GM19397 (cell line): ENCODE data around the gene KCTD14.
"Not testable (repeated sequence)": the region's sequence is repeated elsewhere in the genome, so short reads cannot be mapped to it uniquely, and the experiment has no call there.

Source experiments
- ATAC-seq: cut with Tn5 transposase; IDR thresholded peaks from one replicate; pipeline ENCODE4 v1.9.1; 2021; ENCODE audit warnings: mild to moderate bottlenecking, moderate library complexity; ENCODE audit not compliant: unreplicated experiment

The KCTD14 gene

DNA sequence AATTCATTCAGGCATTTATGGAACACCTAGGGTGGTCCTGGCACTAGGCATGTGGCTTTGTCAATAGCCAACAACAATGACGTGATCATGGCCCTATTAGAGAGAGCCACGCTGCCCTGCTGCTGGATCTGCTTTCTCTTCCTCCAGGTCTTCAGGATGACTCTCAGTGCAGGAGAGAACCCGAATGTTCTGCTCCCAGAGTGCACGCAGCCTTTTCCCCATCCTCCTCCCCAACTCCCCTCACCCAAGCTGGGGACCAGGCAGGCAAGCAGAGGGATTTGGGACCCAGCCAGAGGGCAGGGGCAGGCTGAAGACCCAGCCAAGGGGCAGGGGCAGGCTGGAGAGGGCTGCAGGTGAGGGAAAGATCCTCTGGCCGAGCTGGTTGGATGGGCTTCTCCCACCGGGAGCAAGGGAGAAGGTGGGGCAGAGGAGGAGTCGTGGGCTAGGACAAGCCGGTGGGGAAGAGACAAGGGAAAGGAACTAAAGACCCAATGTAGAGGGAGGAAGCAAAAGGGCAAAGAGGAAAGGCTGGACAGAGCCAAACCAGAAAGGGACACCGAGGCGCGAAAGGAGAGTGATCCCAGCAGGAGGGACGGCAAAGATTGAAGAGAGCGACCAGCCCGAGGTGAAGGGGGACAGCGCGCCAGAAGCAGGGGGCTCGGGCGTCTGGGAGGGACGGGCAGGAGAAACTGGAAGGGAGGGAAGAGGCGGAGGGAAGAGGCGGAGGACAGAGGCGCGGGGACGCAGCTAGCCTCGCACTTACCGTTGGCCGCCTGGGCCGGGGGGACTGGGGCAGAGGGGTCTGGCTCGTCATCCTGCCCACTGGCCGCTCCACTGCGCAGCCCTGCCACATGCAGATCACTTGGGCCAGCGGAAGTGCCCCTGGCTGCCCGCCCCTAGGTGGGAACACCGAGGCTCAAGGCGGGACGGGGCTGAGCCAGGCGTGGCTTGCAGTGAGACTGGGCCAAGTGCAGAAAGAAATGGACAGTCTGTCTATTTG is at the start of gene KCTD14:
Gene KCTD14, minus strand, starts transcription at position 880 of the 1,000 bp plus-strand sequence. Its CDS starts 27 bp downstream, at position 853.
- no peak for ATAC-seq

DNA sequence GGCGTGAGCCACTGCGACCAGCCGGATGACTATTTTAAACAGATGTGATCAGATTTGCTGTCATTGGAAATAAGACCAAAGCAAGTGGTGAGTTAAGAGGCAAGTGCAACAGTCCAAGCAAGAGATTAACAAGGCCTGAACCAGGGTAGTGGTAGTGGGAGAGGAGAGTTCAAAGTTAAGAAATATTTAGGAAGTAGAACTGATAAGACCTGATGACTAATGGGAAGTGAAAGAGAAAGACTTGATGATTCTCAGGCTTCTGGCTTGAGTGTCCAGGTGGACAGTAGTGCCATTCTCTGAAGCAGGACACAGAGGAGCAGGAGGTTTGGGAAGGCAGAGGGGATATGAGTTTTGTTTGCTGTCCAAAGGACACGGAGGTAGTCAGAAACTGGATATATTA is 49.4 kb upstream of the KCTD14 start:
- no peak for ATAC-seq

- ATAC-seq, result no peak
Observed at GRCh38 chr11:78071717-78072116, 48.6 kb upstream of the KCTD14 start.

- ATAC-seq, result no peak
Observed at GRCh38 chr11:78070621-78071020, 47.5 kb upstream of the KCTD14 start.

GRCh38 chr11:78069465-78069864 is 46.4 kb upstream of the KCTD14 start:
- no peak for ATAC-seq

GRCh38 chr11:78067704-78068103 is 44.6 kb upstream of the KCTD14 start:
- ATAC-seq, result no peak

DNA sequence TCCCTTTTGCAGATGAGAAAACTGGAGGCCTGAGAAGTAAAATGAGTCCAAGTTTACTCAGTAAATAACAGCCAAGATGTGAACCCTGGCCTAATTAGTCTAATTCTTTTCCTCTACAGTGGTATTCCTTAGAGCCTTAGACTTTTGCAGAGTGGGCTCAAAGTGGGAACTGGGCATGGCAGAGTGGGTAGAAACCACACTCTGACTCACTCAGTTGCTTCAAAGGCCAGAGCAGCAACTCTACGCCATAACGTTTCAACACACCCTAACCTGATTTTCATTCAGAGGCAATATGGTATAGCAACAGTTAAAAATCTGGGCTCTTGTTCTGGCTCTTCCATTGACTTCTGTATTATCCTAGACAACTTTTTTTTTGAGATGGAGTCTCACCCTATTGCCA is 43.4 kb upstream of the KCTD14 start:
- ATAC-seq, result no peak

- ATAC-seq, result no peak
Observed at GRCh38 chr11:78065203-78065602, 42.1 kb upstream of the KCTD14 start.

DNA sequence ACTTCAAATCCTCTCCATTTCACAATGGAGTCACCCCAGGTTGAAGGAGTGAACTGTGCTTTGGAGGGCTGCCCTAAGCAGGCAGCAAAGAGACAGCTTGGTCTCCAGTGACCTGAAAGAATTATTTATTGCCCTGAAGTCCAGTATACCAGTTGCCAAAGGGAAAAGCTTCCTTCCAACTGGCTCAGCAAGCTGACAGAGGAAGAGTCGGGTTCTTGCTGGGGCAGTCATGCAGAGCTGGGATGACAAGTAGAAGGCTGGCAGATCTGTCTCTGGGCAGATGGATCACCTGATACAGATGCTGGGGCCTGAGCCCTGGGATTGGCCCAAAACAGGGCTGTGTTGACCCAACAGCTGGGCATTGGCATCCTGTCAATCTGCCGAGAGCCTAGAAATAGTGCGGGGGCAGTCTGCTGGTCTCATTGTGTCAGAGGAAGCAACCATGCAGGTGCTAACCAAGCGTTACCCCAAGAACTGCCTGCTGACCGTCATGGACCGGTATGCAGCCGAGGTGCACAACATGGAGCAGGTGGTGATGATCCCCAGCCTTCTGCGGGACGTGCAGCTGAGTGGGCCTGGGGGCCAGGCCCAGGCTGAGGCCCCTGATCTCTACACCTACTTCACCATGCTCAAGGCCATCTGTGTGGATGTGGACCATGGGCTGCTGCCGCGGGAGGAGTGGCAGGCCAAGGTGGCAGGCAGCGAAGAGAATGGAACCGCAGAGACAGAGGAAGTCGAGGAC is 40.5 kb upstream of the KCTD14 start, which contains the start of gene THRSP:
Gene THRSP, plus strand, starts transcription at position 422 of the 742 bp plus-strand sequence. Its CDS starts 21 bp downstream, at position 443.
- no peak for ATAC-seq

GRCh38 chr11:78062671-78063070 is 39.6 kb upstream of the KCTD14 start:
- no peak for ATAC-seq

GRCh38 chr11:78061921-78062311 is 38.8 kb upstream of the KCTD14 start:
- no peak for ATAC-seq

DNA sequence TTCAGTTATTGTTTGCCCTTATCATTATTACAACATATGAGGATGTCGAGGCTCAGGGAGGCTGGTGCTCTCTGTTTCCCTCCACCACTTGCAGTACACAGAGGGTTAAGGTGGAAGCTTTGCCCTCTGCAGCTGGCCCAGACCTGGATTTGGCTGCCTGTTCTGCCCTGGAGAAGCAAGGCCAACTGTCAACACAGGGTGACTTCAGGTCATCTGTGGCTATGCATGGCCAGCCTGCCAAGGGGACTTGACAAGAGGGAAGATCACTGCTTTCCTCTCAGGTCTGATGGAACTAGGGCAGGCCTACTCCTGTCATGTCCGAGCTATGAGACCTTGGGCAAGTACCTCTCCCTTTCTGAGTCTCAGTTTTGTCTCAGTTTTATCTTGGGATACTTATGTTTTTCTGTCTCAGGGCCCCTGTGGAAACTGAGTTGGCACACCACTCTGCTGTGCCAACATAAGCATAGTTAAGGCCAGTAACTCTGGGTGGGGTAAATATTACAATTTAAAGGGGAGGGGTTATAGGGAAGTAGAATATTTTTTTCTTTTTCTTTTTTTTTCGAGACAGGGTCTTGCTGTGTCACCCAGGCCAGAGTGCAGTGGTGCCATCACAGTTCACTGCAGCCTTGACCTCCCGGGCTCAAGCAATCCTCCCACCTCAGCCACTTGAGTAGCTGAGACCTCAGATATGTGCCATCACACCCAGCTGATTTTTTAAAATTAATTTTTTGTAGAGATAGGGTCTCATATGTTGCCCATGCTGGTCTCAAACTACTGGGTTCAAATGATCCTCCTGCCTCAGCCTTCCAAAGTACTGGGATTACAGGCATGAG is 38.2 kb upstream of the KCTD14 start:
- ATAC-seq, result no peak

- ATAC-seq, result no peak
Observed at GRCh38 chr11:78060533-78060932, 37.5 kb upstream of the KCTD14 start.

GRCh38 chr11:78059749-78060328 is 36.8 kb upstream of the KCTD14 start:
- ATAC-seq, result not testable (repeated sequence)

GRCh38 chr11:78057462-78058055 is 34.5 kb upstream of the KCTD14 start:
- no peak for ATAC-seq

GRCh38 chr11:78056093-78056492 is 33.0 kb upstream of the KCTD14 start:
- no peak for ATAC-seq

GRCh38 chr11:78054971-78055370 is 31.9 kb upstream of the KCTD14 start:
- ATAC-seq, result no peak

GRCh38 chr11:78050964-78051831 is 28.1 kb upstream of the KCTD14 start:
- no peak for ATAC-seq

- no peak for ATAC-seq
Observed at GRCh38 chr11:78049348-78049747, 26.3 kb upstream of the KCTD14 start.
